HepG2 (cell line): ENCODE measurements around the gene AGPAT2. TPM values are rescaled to one million over a fixed set of nuclear protein-coding genes. Genes with fewer than 3 reads are reported as not detected.

Source experiments
- FOSL1 ChIP-seq: sonication (generic); formaldehyde crosslinking; IDR thresholded peaks from 2 replicates; pipeline ENCODE4 v1.9.0; 2021; ENCODE audit warnings: missing genetic modification reagents, borderline replicate concordance
- FOXJ3 ChIP-seq: sonication (generic); formaldehyde crosslinking; IDR thresholded peaks from 2 replicates; pipeline ENCODE4 v1.4.0; 2020; ENCODE audit warnings: missing genetic modification reagents, mild to moderate bottlenecking, borderline replicate concordance
- HDAC1 ChIP-seq: sonication (generic); formaldehyde crosslinking; IDR thresholded peaks from 2 replicates; pipeline ENCODE4 v1.5.1; 2020; ENCODE audit warnings: mild to moderate bottlenecking, missing genetic modification reagents
- HOXD1 ChIP-seq: sonication (generic); formaldehyde crosslinking; IDR thresholded peaks from 2 replicates; pipeline ENCODE4 v1.5.0; 2020; ENCODE audit warnings: missing genetic modification reagents
- MXI1 ChIP-seq: IDR thresholded peaks from 3 replicates; pipeline ENCODE4 v1.6.1; 2012; ENCODE audit warnings: low read depth, low read length, inconsistent platforms, borderline replicate concordance
- NR2F6 ChIP-seq, 2 experiments: IDR thresholded peaks; 2 replicates each; pipeline ENCODE4 v1.6.1; 2016; ENCODE audit warnings: antibody characterized with exemption in 1 of 2, mild to moderate bottlenecking in 1 of 2
- ONECUT2 ChIP-seq: sonication (generic); formaldehyde crosslinking; IDR thresholded peaks from 2 replicates; pipeline ENCODE4 v1.4.0; 2020; ENCODE audit warnings: missing genetic modification reagents
- RNF2 ChIP-seq: fragments of 450-650 bp; conservative IDR thresholded peaks from 2 replicates; pipeline ENCODE4 v1.6.1; 2016; ENCODE audit warnings: low read depth
- SOX6 ChIP-seq, 2 experiments: fragments of 450-650 bp in 1 of 2; sonication (generic) in 1 of 2; formaldehyde crosslinking in 1 of 2; IDR thresholded peaks; 2 replicates each; pipeline versions ENCODE4 v1.4.0 to v1.6.1; 2017 to 2020; ENCODE audit warnings: antibody characterized with exemption in 1 of 2, mild to moderate bottlenecking in 1 of 2, missing genetic modification reagents in 1 of 2
- TCF12 ChIP-seq, 2 experiments: fragments of 450-650 bp in 1 of 2; sonication (generic) in 1 of 2; formaldehyde crosslinking in 1 of 2; IDR thresholded peaks; 2 replicates each; pipeline versions ENCODE4 v1.6.1 to v1.8.0; 2017 to 2022; ENCODE audit warnings: antibody characterized with exemption in 1 of 2, mild to moderate bottlenecking in 1 of 2, missing genetic modification reagents in 1 of 2, moderate library complexity in 1 of 2
- ZFX ChIP-seq: sonication (generic); formaldehyde crosslinking; IDR thresholded peaks from 2 replicates; pipeline ENCODE4 v1.4.0; 2020; ENCODE audit warnings: mild to moderate bottlenecking, low read depth, missing genetic modification reagents, moderate library complexity
- ZNF205 ChIP-seq: IDR thresholded peaks from 2 replicates; pipeline ENCODE4 v1.6.1; 2018; ENCODE audit warnings: missing biosample characterization, missing genetic modification reagents
- ZNF672 ChIP-seq: sonication (generic); formaldehyde crosslinking; IDR thresholded peaks from 2 replicates; pipeline ENCODE4 v1.8.1; 2022; ENCODE audit warnings: missing genetic modification reagents
- ZNF773 ChIP-seq: sonication (generic); formaldehyde crosslinking; IDR thresholded peaks from 2 replicates; pipeline ENCODE4 v1.4.0; 2020; ENCODE audit warnings: missing genetic modification reagents, borderline replicate concordance
- polyA plus RNA-seq, 8 experiments: library from polyadenylated mRNA; depleted of rRNA in 3 of 8; stranded (reverse) in 7 of 8; unstranded in 1 of 8; fragments of >200 nt; fragmentation: Illumina TruSeq in 4 of 8; extraction: Trizol in 4 of 8; gene quantifications; 2 replicates each; pipeline versions ENCODE4 v1.2.1 to v1.2.3, GENCODE V29; 2011 to 2016; ENCODE audit warnings: low read depth in 4 of 8, missing spikeins in 1 of 8, mixed read lengths in 1 of 8; ENCODE audit not compliant: insufficient read depth in 1 of 8
- total RNA-seq, 5 experiments: library from RNA; depleted of rRNA; stranded (reverse); fragments of >200 nt; fragmentation: Illumina TruSeq; extraction: Trizol; gene quantifications; 2 replicates each; pipeline ENCODE4 v1.2.3, GENCODE V29; 2016; ENCODE audit warnings: low read depth in 1 of 5
- TF ChIP-seq, protein P1 (sequence below): sonication (generic); formaldehyde crosslinking; IDR thresholded peaks from 2 replicates; pipeline ENCODE4 v1.4.0; 2020; ENCODE audit warnings: missing genetic modification reagents, borderline replicate concordance
- TF ChIP-seq, protein P2 (sequence below), 2 experiments: IDR thresholded peaks; 2 replicates each; pipeline ENCODE4 v1.6.1; 2011 to 2012; ENCODE audit warnings: low read length in 2 of 2, borderline replicate concordance in 1 of 2, low read depth in 1 of 2, mild to moderate bottlenecking in 1 of 2, moderate library complexity in 1 of 2
- TF ChIP-seq, protein P3 (sequence below): IDR thresholded peaks from 2 replicates; pipeline ENCODE4 v1.6.1; 2016
- TF ChIP-seq, protein P4 (sequence below): sonication (generic); formaldehyde crosslinking; IDR thresholded peaks from 2 replicates; pipeline ENCODE4 v1.8.1; 2023; ENCODE audit warnings: mild to moderate bottlenecking, moderate library complexity, missing genetic modification reagents

AGPAT2 gene
- total and polyA plus RNA-seq, 2 of the 13 experiments (the other 11 are each of a cell fraction or from before 2014, with no cell fraction given): 3.9 to 25.8 TPM

DNA sequence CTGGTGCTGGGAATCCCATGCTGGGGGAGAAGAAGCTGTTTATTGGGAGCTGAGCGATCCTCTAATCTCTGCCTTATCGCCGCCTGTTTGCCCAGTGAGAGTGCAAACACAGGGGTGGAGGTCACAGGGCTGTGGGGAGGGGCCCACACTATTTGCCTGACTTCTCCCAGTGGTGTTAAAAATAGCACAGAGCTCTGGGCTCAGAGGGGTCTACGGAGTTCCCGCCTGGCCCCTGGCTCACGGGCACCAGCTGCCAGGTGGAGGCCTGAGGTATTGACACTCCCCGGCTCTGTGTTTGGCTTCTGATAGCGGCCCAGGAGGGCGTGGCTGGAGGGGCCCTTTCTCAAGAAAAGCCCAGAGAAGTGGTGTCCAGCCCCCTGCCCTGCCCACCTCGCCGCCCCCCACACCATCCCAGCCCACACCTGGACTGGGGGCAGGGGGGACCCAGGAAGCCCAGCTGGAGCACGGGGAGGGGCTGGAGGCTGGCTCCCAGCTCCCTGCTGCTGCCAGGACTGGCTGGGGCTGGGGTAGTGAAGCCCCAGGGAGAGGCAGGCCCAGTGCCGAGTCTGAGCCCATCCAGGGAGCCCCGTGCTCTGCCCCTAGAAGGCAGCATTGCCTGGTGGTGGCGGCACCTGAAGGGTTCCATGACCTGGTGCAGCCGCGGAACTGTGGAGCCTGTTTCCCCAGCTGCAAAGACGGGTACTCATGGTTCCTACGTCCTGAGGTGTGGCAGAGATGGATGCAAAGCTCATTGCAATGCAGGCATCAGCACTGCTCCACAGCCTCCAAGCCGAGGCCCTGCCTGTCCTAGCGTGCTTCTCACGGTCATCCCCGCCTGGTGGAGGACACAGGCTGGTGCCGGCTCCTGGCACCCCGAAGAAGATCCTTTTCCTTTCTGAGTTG is 60.3 kb downstream of the AGPAT2 start (continued):
- TF ChIP-seq, protein P1, sequence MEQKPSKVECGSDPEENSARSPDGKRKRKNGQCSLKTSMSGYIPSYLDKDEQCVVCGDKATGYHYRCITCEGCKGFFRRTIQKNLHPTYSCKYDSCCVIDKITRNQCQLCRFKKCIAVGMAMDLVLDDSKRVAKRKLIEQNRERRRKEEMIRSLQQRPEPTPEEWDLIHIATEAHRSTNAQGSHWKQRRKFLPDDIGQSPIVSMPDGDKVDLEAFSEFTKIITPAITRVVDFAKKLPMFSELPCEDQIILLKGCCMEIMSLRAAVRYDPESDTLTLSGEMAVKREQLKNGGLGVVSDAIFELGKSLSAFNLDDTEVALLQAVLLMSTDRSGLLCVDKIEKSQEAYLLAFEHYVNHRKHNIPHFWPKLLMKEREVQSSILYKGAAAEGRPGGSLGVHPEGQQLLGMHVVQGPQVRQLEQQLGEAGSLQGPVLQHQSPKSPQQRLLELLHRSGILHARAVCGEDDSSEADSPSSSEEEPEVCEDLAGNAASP: peak; percentile 90; the same call in 1 of the 2 replicates
- TF ChIP-seq HOXD1 (CRISPR knock-in tag) (peak; percentile 91), FOXJ3 (CRISPR knock-in tag) (peak; percentile 88; the same call in 1 of the 2 replicates), ZFX (CRISPR knock-in tag) (peak; percentile 36), MXI1 (peak; percentile 40; the same call in 1 of the 3 replicates), NR2F6 (IDR thresholded peaks at IDR 0.05) (peak; percentile 99), NR2F6 (CRISPR knock-in tag; IDR thresholded peaks at IDR 0.05) (peak; percentile 99), SOX6 (IDR thresholded peaks at IDR 0.05) (no peak), SOX6 (CRISPR knock-in tag; IDR thresholded peaks at IDR 0.05) (peak; percentile 81), RNF2 (0 out of 2 replicates have a peak, but pooled peaks have one; percentile 26), HDAC1 (CRISPR knock-in tag) (peak; percentile 87), FOSL1 (CRISPR knock-in tag) (peak; percentile 20; the same call in 1 of the 2 replicates), ONECUT2 (CRISPR knock-in tag) (0 out of 2 replicates have a peak, but pooled peaks have one; percentile 21), ZNF773 (CRISPR knock-in tag) (no peak), ZNF205 (CRISPR knock-in tag) (peak; percentile 70; the same call in 1 of the 2 replicates), ZNF672 (CRISPR knock-in tag) (no peak), TCF12 (IDR thresholded peaks at IDR 0.05) (no peak), TCF12 (CRISPR knock-in tag; IDR thresholded peaks at IDR 0.05) (0 out of 2 replicates have a peak, but pooled peaks have one; percentile 49)
- TF ChIP-seq, protein P2, sequence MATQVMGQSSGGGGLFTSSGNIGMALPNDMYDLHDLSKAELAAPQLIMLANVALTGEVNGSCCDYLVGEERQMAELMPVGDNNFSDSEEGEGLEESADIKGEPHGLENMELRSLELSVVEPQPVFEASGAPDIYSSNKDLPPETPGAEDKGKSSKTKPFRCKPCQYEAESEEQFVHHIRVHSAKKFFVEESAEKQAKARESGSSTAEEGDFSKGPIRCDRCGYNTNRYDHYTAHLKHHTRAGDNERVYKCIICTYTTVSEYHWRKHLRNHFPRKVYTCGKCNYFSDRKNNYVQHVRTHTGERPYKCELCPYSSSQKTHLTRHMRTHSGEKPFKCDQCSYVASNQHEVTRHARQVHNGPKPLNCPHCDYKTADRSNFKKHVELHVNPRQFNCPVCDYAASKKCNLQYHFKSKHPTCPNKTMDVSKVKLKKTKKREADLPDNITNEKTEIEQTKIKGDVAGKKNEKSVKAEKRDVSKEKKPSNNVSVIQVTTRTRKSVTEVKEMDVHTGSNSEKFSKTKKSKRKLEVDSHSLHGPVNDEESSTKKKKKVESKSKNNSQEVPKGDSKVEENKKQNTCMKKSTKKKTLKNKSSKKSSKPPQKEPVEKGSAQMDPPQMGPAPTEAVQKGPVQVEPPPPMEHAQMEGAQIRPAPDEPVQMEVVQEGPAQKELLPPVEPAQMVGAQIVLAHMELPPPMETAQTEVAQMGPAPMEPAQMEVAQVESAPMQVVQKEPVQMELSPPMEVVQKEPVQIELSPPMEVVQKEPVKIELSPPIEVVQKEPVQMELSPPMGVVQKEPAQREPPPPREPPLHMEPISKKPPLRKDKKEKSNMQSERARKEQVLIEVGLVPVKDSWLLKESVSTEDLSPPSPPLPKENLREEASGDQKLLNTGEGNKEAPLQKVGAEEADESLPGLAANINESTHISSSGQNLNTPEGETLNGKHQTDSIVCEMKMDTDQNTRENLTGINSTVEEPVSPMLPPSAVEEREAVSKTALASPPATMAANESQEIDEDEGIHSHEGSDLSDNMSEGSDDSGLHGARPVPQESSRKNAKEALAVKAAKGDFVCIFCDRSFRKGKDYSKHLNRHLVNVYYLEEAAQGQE (IDR thresholded peaks at IDR 0.05; ENCODE audit: borderline replicate concordance in 1 of 2, low read depth in 1 of 2, low read length in 2 of 2): peak in 1 of 2 experiments; percentile 80; a peak in 2 of 4 replicates
- TF ChIP-seq, protein P3, sequence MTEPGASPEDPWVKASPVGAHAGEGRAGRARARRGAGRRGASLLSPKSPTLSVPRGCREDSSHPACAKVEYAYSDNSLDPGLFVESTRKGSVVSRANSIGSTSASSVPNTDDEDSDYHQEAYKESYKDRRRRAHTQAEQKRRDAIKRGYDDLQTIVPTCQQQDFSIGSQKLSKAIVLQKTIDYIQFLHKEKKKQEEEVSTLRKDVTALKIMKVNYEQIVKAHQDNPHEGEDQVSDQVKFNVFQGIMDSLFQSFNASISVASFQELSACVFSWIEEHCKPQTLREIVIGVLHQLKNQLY (CRISPR knock-in tag): peak; percentile 78
- TF ChIP-seq, protein P4, sequence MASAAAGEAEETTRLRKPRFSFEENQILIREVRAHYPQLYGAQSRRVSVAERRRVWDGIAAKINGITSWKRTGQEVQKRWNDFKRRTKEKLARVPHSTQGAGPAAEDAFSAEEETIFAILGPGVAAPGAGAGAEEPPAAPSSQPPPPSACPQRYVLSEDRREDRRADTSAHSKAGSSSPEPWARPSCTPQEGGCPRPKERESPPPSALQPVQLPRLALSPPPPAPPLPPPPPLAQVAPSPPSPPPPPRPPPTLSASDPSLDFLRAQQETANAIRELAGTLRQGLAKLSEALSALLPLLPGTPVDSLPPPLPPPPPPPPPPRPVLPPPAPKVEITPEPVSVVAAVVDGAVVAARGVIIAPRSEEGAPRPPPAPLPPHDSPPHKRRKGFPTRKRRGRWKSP (CRISPR knock-in tag): peak; percentile 65; the same call in 1 of the 2 replicates
